HepG2 (cell line): Measurements from ENCODE around the gene NUP85. TPM values are rescaled to one million over a fixed set of nuclear protein-coding genes. Genes with fewer than 3 reads are reported as not detected.

ENCODE experiments used
- AKAP8 ChIP-seq: sonication (generic); formaldehyde crosslinking; IDR thresholded peaks from 2 replicates; pipeline ENCODE4 v1.5.1; 2020; ENCODE audit warnings: mild to moderate bottlenecking, missing genetic modification reagents
- ARHGAP35 ChIP-seq: sonication (generic); formaldehyde crosslinking; IDR thresholded peaks from 2 replicates; pipeline ENCODE4 v1.9.0; 2022; ENCODE audit warnings: mild to moderate bottlenecking, inconsistent platforms, moderate library complexity, missing genetic modification reagents, borderline replicate concordance
- ARID4A ChIP-seq: sonication (generic); formaldehyde crosslinking; IDR thresholded peaks from 2 replicates; pipeline ENCODE4 v1.5.0; 2020; ENCODE audit warnings: mild to moderate bottlenecking, missing genetic modification reagents, borderline replicate concordance
- DMAP1 ChIP-seq: IDR thresholded peaks from 2 replicates; pipeline ENCODE4 v1.6.1; 2016
- FOXO4 ChIP-seq: sonication (generic); formaldehyde crosslinking; conservative IDR thresholded peaks from 2 replicates; pipeline ENCODE4 v1.8.1; 2023; ENCODE audit warnings: missing genetic modification reagents
- HIVEP1 ChIP-seq: sonication (generic); formaldehyde crosslinking; IDR thresholded peaks from 2 replicates; pipeline ENCODE4 v1.4.0; 2020; ENCODE audit warnings: mild to moderate bottlenecking, missing genetic modification reagents
- HOXA5 ChIP-seq: sonication (generic); formaldehyde crosslinking; IDR thresholded peaks from 2 replicates; pipeline ENCODE4 v1.4.0; 2020; ENCODE audit warnings: missing genetic modification reagents
- KDM5B ChIP-seq: sonication (generic); formaldehyde crosslinking; IDR thresholded peaks from 2 replicates; pipeline ENCODE4 v1.4.0; 2020; ENCODE audit warnings: missing genetic modification reagents, mild to moderate bottlenecking, borderline replicate concordance
- MAF1 ChIP-seq: sonication (generic); formaldehyde crosslinking; IDR thresholded peaks from 2 replicates; pipeline ENCODE4 v1.5.0; 2020; ENCODE audit warnings: missing genetic modification reagents, borderline replicate concordance
- NFATC3 ChIP-seq: sonication (generic); formaldehyde crosslinking; IDR thresholded peaks from 2 replicates; pipeline ENCODE4 v1.5.1; 2020; ENCODE audit warnings: mild to moderate bottlenecking, missing genetic modification reagents
- NR3C1 ChIP-seq: sonication (generic); formaldehyde crosslinking; IDR thresholded peaks from 2 replicates; pipeline ENCODE4 v1.4.0; 2020; ENCODE audit warnings: missing genetic modification reagents
- PAWR ChIP-seq: sonication (generic); formaldehyde crosslinking; IDR thresholded peaks from 2 replicates; pipeline ENCODE4 v1.4.0; 2020; ENCODE audit warnings: missing genetic modification reagents, mild to moderate bottlenecking, borderline replicate concordance
- RBM39 ChIP-seq: fragments of 200-400 bp; formaldehyde crosslinking; IDR thresholded peaks from one replicate; pipeline ENCODE4 v1.6.1; 2018; ENCODE audit warnings: antibody characterized with exemption, mild to moderate bottlenecking, low read depth, low read length; ENCODE audit not compliant: poor library complexity, severe bottlenecking
- SP4 ChIP-seq: sonication (generic); formaldehyde crosslinking; IDR thresholded peaks from 2 replicates; pipeline ENCODE4 v1.8.1; 2023; ENCODE audit warnings: mild to moderate bottlenecking, missing genetic modification reagents
- SP5 ChIP-seq: IDR thresholded peaks from 2 replicates; pipeline ENCODE4 v1.6.1; 2016; ENCODE audit warnings: low read depth, borderline replicate concordance
- TAF15 ChIP-seq: fragments of 200-400 bp; formaldehyde crosslinking; IDR thresholded peaks from one replicate; pipeline ENCODE4 v1.6.1; 2018; ENCODE audit warnings: mild to moderate bottlenecking, low read depth, low read length; ENCODE audit not compliant: poor library complexity, severe bottlenecking
- TFE3 ChIP-seq: IDR thresholded peaks from 2 replicates; pipeline ENCODE4 v1.6.1; 2016
- TRIM22 ChIP-seq: fragments of 450-650 bp; IDR thresholded peaks from 2 replicates; pipeline ENCODE4 v1.6.1; 2017
- YEATS2 ChIP-seq: sonication (generic); formaldehyde crosslinking; IDR thresholded peaks from 2 replicates; pipeline ENCODE4 v1.4.0; 2020; ENCODE audit warnings: missing genetic modification reagents, borderline replicate concordance
- ZBTB42 ChIP-seq: sonication (generic); formaldehyde crosslinking; IDR thresholded peaks from 2 replicates; pipeline ENCODE4 v1.5.0; 2020; ENCODE audit warnings: mild to moderate bottlenecking, missing genetic modification reagents
- ZFYVE20 ChIP-seq: sonication (generic); formaldehyde crosslinking; IDR thresholded peaks from 2 replicates; pipeline ENCODE4 v1.8.0; 2023; ENCODE audit warnings: low read depth, mild to moderate bottlenecking, moderate library complexity, missing genetic modification reagents, borderline replicate concordance
- ZNF230 ChIP-seq: sonication (generic); formaldehyde crosslinking; IDR thresholded peaks from 2 replicates; pipeline ENCODE4 v1.4.0; 2020; ENCODE audit warnings: mild to moderate bottlenecking, missing genetic modification reagents
- ZNF234 ChIP-seq: sonication (generic); formaldehyde crosslinking; conservative IDR thresholded peaks from 2 replicates; pipeline ENCODE4 v1.5.1; 2020; ENCODE audit warnings: mild to moderate bottlenecking, missing genetic modification reagents
- ZNF33B ChIP-seq: sonication (generic); formaldehyde crosslinking; IDR thresholded peaks from 2 replicates; pipeline ENCODE4 v1.5.1; 2020; ENCODE audit warnings: mild to moderate bottlenecking, missing genetic modification reagents
- polyA plus RNA-seq, 8 experiments: library from polyadenylated mRNA; depleted of rRNA in 3 of 8; stranded (reverse) in 7 of 8; unstranded in 1 of 8; fragments of >200 nt; fragmentation: Illumina TruSeq in 4 of 8; extraction: Trizol in 4 of 8; gene quantifications; 2 replicates each; pipeline versions ENCODE4 v1.2.1 to v1.2.3, GENCODE V29; 2011 to 2016; ENCODE audit warnings: low read depth in 4 of 8, missing spikeins in 1 of 8, mixed read lengths in 1 of 8; ENCODE audit not compliant: insufficient read depth in 1 of 8
- total RNA-seq, 5 experiments: library from RNA; depleted of rRNA; stranded (reverse); fragments of >200 nt; fragmentation: Illumina TruSeq; extraction: Trizol; gene quantifications; 2 replicates each; pipeline ENCODE4 v1.2.3, GENCODE V29; 2016; ENCODE audit warnings: low read depth in 1 of 5

Gene NUP85
- total and polyA plus RNA-seq, 2 of the 13 experiments (the other 11 are each of a cell fraction or from before 2014, with no cell fraction given) = 89.1 to 124 TPM

- TF ChIP-seq HIVEP1 (CRISPR knock-in tag) (0 out of 2 replicates have a peak, but pooled peaks have one; percentile 14), DMAP1 (CRISPR knock-in tag) (peak; percentile 14; the same call in 1 of the 2 replicates), NFATC3 (CRISPR knock-in tag) (peak; percentile 69; the same call in 1 of the 2 replicates), PAWR (no peak), FOXO4 (CRISPR knock-in tag) (peak; percentile 74; the same call in 1 of the 2 replicates), NR3C1 (CRISPR knock-in tag) (no peak; the same call in 1 of the 2 replicates), MAF1 (CRISPR knock-in tag) (0 out of 2 replicates have a peak, but pooled peaks have one; percentile 21), KDM5B (peak; percentile 73; the same call in 1 of the 2 replicates), HOXA5 (CRISPR knock-in tag) (no peak), TFE3 (no peak), SP5 (CRISPR knock-in tag) (no peak), TRIM22 (no peak), RBM39 (peak; percentile 75), SP4 (CRISPR knock-in tag) (no peak), AKAP8 (CRISPR knock-in tag) (0 out of 2 replicates have a peak, but pooled peaks have one; percentile 63), ZNF33B (CRISPR knock-in tag) (0 out of 2 replicates have a peak, but pooled peaks have one; percentile 39), ZFYVE20 (CRISPR knock-in tag) (no peak), ZNF234 (CRISPR knock-in tag) (no peak), TAF15 (peak; percentile 61), YEATS2 (CRISPR knock-in tag) (no peak), ARHGAP35 (peak; percentile 90), ZBTB42 (CRISPR knock-in tag) (no peak), ZNF230 (CRISPR knock-in tag) (0 out of 2 replicates have a peak, but pooled peaks have one; percentile 65), ARID4A (peak; percentile 70; the same call in 1 of the 2 replicates)
Measured at GRCh38 chr17:75182319-75182568, 23.2 kb upstream of the NUP85 start (continued).
